HepG2 (cell line): ENCODE data around the gene CARMIL3. TPM values are rescaled to one million over a fixed set of nuclear protein-coding genes. Genes with fewer than 3 reads are reported as not detected.

Experiments
- ATF7 ChIP-seq, 2 experiments: fragments of 450-650 bp in 1 of 2; sonication (generic) in 1 of 2; formaldehyde crosslinking in 1 of 2; IDR thresholded peaks; 2 replicates each; pipeline versions ENCODE4 v1.4.0 to v1.6.1; 2016 to 2020; ENCODE audit warnings: antibody characterized with exemption in 1 of 2, mild to moderate bottlenecking in 1 of 2, missing genetic modification reagents in 1 of 2
- BORCS8-MEF2B ChIP-seq: sonication (generic); formaldehyde crosslinking; IDR thresholded peaks from 2 replicates; pipeline ENCODE4 v1.8.0; 2022; ENCODE audit warnings: mild to moderate bottlenecking, missing genetic modification reagents
- GABPA ChIP-seq, 2 experiments: IDR thresholded peaks; 2 replicates each; pipeline ENCODE4 v1.6.1; 2011 to 2016; ENCODE audit warnings: low read depth in 2 of 2, low read length in 1 of 2, missing biosample characterization in 1 of 2, missing genetic modification characterization in 1 of 2
- GPN1 ChIP-seq: sonication (generic); formaldehyde crosslinking; IDR thresholded peaks from 2 replicates; pipeline ENCODE4 v1.5.1; 2020; ENCODE audit warnings: missing genetic modification reagents, borderline replicate concordance
- JARID2 ChIP-seq: sonication (generic); formaldehyde crosslinking; IDR thresholded peaks from 2 replicates; pipeline ENCODE4 v1.8.1; 2023; ENCODE audit warnings: missing genetic modification reagents, inconsistent platforms; ENCODE audit not compliant: insufficient replicate concordance
- KLF16 ChIP-seq, 2 experiments: sonication (generic) in 1 of 2; formaldehyde crosslinking in 1 of 2; IDR thresholded peaks; 2 replicates each; pipeline versions ENCODE4 v1.6.1 to v1.8.0; 2016 to 2023; ENCODE audit warnings: missing genetic modification reagents in 2 of 2, missing compliant biosample characterization in 1 of 2
- RBFOX2 ChIP-seq: fragments of 200-400 bp; formaldehyde crosslinking; IDR thresholded peaks from 2 replicates; pipeline ENCODE4 v1.6.1; 2017; ENCODE audit warnings: low read depth, mild to moderate bottlenecking, low read length
- SIX4 ChIP-seq: sonication (generic); formaldehyde crosslinking; IDR thresholded peaks from 2 replicates; pipeline ENCODE4 v1.4.0; 2020; ENCODE audit warnings: missing genetic modification reagents
- ZC3H4 ChIP-seq: sonication (generic); formaldehyde crosslinking; IDR thresholded peaks from 2 replicates; pipeline ENCODE4 v1.4.0; 2020; ENCODE audit warnings: missing genetic modification reagents, borderline replicate concordance
- ZFP1 ChIP-seq: IDR thresholded peaks from 2 replicates; pipeline ENCODE4 v1.6.1; 2016
- ZFP36 ChIP-seq: fragments of 150-350 bp; IDR thresholded peaks from 2 replicates; pipeline ENCODE4 v1.6.1; 2018; ENCODE audit warnings: borderline replicate concordance, low read length, low read depth; ENCODE audit not compliant: partially characterized antibody
- ZFYVE20 ChIP-seq: sonication (generic); formaldehyde crosslinking; IDR thresholded peaks from 2 replicates; pipeline ENCODE4 v1.8.0; 2023; ENCODE audit warnings: low read depth, mild to moderate bottlenecking, moderate library complexity, missing genetic modification reagents, borderline replicate concordance
- ZNF12 ChIP-seq: sonication (generic); formaldehyde crosslinking; IDR thresholded peaks from 2 replicates; pipeline ENCODE4 v1.5.0; 2020; ENCODE audit warnings: missing genetic modification reagents
- ZNF354B ChIP-seq: sonication (generic); formaldehyde crosslinking; IDR thresholded peaks from 2 replicates; pipeline ENCODE4 v1.8.0; 2022; ENCODE audit warnings: mild to moderate bottlenecking, missing genetic modification reagents
- ZNF383 ChIP-seq: sonication (generic); formaldehyde crosslinking; IDR thresholded peaks from 2 replicates; pipeline ENCODE4 v1.4.0; 2020; ENCODE audit warnings: missing genetic modification reagents, mild to moderate bottlenecking, borderline replicate concordance
- ZNF546 ChIP-seq: sonication (generic); formaldehyde crosslinking; conservative IDR thresholded peaks from 2 replicates; pipeline ENCODE4 v1.8.1; 2023; ENCODE audit warnings: mild to moderate bottlenecking, missing genetic modification reagents
- ZNF598 ChIP-seq: sonication (generic); formaldehyde crosslinking; IDR thresholded peaks from 2 replicates; pipeline ENCODE4 v1.5.1; 2020; ENCODE audit warnings: mild to moderate bottlenecking, missing genetic modification reagents, borderline replicate concordance
- ZNF749 ChIP-seq: sonication (generic); formaldehyde crosslinking; IDR thresholded peaks from 2 replicates; pipeline ENCODE4 v1.8.0; 2022; ENCODE audit warnings: mild to moderate bottlenecking, missing genetic modification reagents, moderate library complexity, borderline replicate concordance
- polyA plus RNA-seq, 8 experiments: library from polyadenylated mRNA; depleted of rRNA in 3 of 8; stranded (reverse) in 7 of 8; unstranded in 1 of 8; fragments of >200 nt; fragmentation: Illumina TruSeq in 4 of 8; extraction: Trizol in 4 of 8; gene quantifications; 2 replicates each; pipeline versions ENCODE4 v1.2.1 to v1.2.3, GENCODE V29; 2011 to 2016; ENCODE audit warnings: low read depth in 4 of 8, missing spikeins in 1 of 8, mixed read lengths in 1 of 8; ENCODE audit not compliant: insufficient read depth in 1 of 8
- total RNA-seq, 5 experiments: library from RNA; depleted of rRNA; stranded (reverse); fragments of >200 nt; fragmentation: Illumina TruSeq; extraction: Trizol; gene quantifications; 2 replicates each; pipeline ENCODE4 v1.2.3, GENCODE V29; 2016; ENCODE audit warnings: low read depth in 1 of 5
- TF ChIP-seq, protein P1 (sequence below): sonication (generic); formaldehyde crosslinking; IDR thresholded peaks from 2 replicates; pipeline ENCODE4 v1.4.0; 2020; ENCODE audit warnings: mild to moderate bottlenecking, low read depth, missing genetic modification reagents
- TF ChIP-seq, protein P2 (sequence below): sonication (generic); formaldehyde crosslinking; IDR thresholded peaks from 2 replicates; pipeline ENCODE4 v1.8.0; 2022; ENCODE audit warnings: missing genetic modification reagents, mild to moderate bottlenecking, borderline replicate concordance
- TF ChIP-seq, protein P3 (sequence below): IDR thresholded peaks from 2 replicates; pipeline ENCODE4 v1.6.1; 2016
- TF ChIP-seq, protein P4 (sequence below): sonication (generic); formaldehyde crosslinking; IDR thresholded peaks from 2 replicates; pipeline ENCODE4 v1.4.0; 2020; ENCODE audit warnings: missing genetic modification reagents, mild to moderate bottlenecking, borderline replicate concordance

CARMIL3 gene
- total and polyA plus RNA-seq, 2 of the 13 experiments (the other 11 are each of a cell fraction or from before 2014, with no cell fraction given), result 0.27 to 0.55 TPM

DNA sequence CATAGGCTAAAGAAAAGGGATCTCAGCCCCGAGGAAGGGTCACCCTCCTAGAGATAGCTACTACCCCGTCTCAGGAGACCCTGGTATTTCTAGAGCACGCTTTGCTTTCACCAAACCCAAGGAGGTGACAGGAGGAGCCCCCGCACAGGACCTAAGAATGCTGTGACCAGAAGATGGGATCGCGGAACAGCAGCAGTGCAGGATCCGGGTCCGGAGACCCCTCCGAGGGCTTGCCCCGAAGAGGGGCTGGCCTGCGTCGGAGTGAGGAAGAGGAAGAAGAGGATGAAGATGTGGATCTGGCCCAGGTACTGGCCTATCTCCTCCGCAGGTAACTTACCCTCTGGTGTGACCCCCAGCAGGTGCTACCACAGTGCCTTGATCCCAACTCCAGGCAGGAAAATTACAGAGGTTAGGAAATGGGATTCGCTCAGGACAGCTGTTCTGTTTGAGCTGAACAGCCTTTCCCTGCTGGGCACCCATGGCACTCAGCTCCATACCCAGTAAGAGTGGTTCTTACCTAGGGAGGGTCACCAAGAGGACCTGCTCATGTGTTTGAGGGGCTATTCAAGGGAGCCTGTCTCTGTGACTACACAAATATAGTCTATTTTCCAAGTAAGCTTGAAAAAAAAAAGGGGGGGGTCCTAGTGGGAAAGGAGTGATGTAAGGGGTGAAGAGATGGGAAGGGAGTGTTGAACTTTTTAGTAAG lies 63.8 kb downstream of the CARMIL3 start (continued):
- TF ChIP-seq, protein P1, sequence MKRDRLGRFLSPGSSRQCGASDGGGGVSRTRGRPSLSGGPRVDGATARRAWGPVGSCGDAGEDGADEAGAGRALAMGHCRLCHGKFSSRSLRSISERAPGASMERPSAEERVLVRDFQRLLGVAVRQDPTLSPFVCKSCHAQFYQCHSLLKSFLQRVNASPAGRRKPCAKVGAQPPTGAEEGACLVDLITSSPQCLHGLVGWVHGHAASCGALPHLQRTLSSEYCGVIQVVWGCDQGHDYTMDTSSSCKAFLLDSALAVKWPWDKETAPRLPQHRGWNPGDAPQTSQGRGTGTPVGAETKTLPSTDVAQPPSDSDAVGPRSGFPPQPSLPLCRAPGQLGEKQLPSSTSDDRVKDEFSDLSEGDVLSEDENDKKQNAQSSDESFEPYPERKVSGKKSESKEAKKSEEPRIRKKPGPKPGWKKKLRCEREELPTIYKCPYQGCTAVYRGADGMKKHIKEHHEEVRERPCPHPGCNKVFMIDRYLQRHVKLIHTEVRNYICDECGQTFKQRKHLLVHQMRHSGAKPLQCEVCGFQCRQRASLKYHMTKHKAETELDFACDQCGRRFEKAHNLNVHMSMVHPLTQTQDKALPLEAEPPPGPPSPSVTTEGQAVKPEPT (CRISPR knock-in tag), result no peak
- TF ChIP-seq ZC3H4 (CRISPR knock-in tag) (0 out of 2 replicates have a peak, but pooled peaks have one; percentile 35), ZNF354B (CRISPR knock-in tag) (0 out of 2 replicates have a peak, but pooled peaks have one; percentile 82), ZNF383 (no peak), GABPA (IDR thresholded peaks at IDR 0.05; ENCODE audit: low read depth, low read length) (no peak), GABPA (CRISPR knock-in tag; IDR thresholded peaks at IDR 0.05; ENCODE audit: low read depth) (no peak), ZFP36 (no peak), ZNF12 (CRISPR knock-in tag) (no peak), RBFOX2 (no peak), ZFYVE20 (CRISPR knock-in tag) (no peak), ZNF546 (CRISPR knock-in tag) (0 out of 2 replicates have a peak, but pooled peaks have one; percentile 2), GPN1 (peak; percentile 70), BORCS8-MEF2B (0 out of 2 replicates have a peak, but pooled peaks have one; percentile 8), KLF16 (CRISPR knock-in tag; IDR thresholded peaks at IDR 0.05) (no peak), ATF7 (IDR thresholded peaks at IDR 0.05) (no peak), ATF7 (CRISPR knock-in tag; IDR thresholded peaks at IDR 0.05) (peak; percentile 25; the same call in 1 of the 2 replicates), ZNF598 (CRISPR knock-in tag) (no peak), SIX4 (no peak), JARID2 (CRISPR knock-in tag) (peak; percentile 65), ZFP1 (CRISPR knock-in tag) (no peak), ZNF749 (no peak)
- TF ChIP-seq, protein P2, sequence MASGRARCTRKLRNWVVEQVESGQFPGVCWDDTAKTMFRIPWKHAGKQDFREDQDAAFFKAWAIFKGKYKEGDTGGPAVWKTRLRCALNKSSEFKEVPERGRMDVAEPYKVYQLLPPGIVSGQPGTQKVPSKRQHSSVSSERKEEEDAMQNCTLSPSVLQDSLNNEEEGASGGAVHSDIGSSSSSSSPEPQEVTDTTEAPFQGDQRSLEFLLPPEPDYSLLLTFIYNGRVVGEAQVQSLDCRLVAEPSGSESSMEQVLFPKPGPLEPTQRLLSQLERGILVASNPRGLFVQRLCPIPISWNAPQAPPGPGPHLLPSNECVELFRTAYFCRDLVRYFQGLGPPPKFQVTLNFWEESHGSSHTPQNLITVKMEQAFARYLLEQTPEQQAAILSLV (CRISPR knock-in tag), result no peak; the same call in 1 of the 2 replicates
- TF ChIP-seq, protein P3, sequence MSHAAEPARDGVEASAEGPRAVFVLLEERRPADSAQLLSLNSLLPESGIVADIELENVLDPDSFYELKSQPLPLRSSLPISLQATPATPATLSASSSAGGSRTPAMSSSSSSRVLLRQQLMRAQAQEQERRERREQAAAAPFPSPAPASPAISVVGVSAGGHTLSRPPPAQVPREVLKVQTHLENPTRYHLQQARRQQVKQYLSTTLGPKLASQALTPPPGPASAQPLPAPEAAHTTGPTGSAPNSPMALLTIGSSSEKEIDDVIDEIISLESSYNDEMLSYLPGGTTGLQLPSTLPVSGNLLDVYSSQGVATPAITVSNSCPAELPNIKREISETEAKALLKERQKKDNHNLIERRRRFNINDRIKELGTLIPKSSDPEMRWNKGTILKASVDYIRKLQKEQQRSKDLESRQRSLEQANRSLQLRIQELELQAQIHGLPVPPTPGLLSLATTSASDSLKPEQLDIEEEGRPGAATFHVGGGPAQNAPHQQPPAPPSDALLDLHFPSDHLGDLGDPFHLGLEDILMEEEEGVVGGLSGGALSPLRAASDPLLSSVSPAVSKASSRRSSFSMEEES (CRISPR knock-in tag), result no peak
- TF ChIP-seq, protein P4, sequence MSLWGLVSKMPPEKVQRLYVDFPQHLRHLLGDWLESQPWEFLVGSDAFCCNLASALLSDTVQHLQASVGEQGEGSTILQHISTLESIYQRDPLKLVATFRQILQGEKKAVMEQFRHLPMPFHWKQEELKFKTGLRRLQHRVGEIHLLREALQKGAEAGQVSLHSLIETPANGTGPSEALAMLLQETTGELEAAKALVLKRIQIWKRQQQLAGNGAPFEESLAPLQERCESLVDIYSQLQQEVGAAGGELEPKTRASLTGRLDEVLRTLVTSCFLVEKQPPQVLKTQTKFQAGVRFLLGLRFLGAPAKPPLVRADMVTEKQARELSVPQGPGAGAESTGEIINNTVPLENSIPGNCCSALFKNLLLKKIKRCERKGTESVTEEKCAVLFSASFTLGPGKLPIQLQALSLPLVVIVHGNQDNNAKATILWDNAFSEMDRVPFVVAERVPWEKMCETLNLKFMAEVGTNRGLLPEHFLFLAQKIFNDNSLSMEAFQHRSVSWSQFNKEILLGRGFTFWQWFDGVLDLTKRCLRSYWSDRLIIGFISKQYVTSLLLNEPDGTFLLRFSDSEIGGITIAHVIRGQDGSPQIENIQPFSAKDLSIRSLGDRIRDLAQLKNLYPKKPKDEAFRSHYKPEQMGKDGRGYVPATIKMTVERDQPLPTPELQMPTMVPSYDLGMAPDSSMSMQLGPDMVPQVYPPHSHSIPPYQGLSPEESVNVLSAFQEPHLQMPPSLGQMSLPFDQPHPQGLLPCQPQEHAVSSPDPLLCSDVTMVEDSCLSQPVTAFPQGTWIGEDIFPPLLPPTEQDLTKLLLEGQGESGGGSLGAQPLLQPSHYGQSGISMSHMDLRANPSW (CRISPR knock-in tag), result no peak
